OCI-LY7 (cell line): ENCODE results near the gene ANKLE1. TPM values are rescaled to one million over a fixed set of nuclear protein-coding genes. Genes with fewer than 3 reads are reported as not detected.

Source experiments
- BruUV-seq: library from RNA; stranded (reverse); fragments of 400-500 nt; replicated peaks from 2 replicates; lab custom pipeline; 2021; lab: Mats Ljungman, UMichigan
- CTCF ChIA-PET: fragments of 300-600 bp; sonication (Branson Sonifier 250); formaldehyde crosslinking; loops from one replicate; lab custom pipeline; 2022; ENCODE audit warnings: antibody characterized with exemption; ENCODE audit not compliant: unreplicated experiment; lab: Charles Lee
- POLR2A ChIA-PET: fragments of 300-600 bp; sonication (Branson Sonifier 250); formaldehyde crosslinking; loops from one replicate; lab custom pipeline; 2022; ENCODE audit warnings: antibody characterized with exemption; lab: Charles Lee
- DNase-seq: peaks from one replicate; pipeline ENCODE4 v3.0.0-alpha.2; 2015; ENCODE audit warnings: low spot score
- H2AFZ ChIP-seq: fragments of 200-600 bp; sonication (generic), shearing (Covaris generic); 2 replicates; pipeline ENCODE4 v1.6.1; 2014; ENCODE audit warnings: mild to moderate bottlenecking, antibody characterized with exemption, low read length, moderate library complexity
- H3K27ac ChIP-seq: fragments of 200-600 bp; sonication (generic); 2 replicates; pipeline ENCODE4 v1.5.1; 2014; ENCODE audit warnings: mixed run types, low read depth, mild to moderate bottlenecking, moderate library complexity, low read length, inconsistent platforms; ENCODE audit not compliant: poor library complexity, severe bottlenecking
- H3K36me3 ChIP-seq: fragments of 200-600 bp; sonication (generic); 2 replicates; pipeline ENCODE4 v1.6.1; 2014; ENCODE audit warnings: mild to moderate bottlenecking, antibody characterized with exemption, low read length, moderate library complexity, mixed read lengths; ENCODE audit not compliant: insufficient read depth
- H3K4me1 ChIP-seq: fragments of 200-600 bp; sonication (generic); 2 replicates; pipeline ENCODE4 v1.5.1; 2014; ENCODE audit warnings: mild to moderate bottlenecking, low read length; ENCODE audit not compliant: insufficient read depth, poor library complexity, severe bottlenecking
- H3K4me2 ChIP-seq: fragments of 200-600 bp; sonication (generic); 2 replicates; pipeline ENCODE4 v1.6.1; 2014; ENCODE audit warnings: mild to moderate bottlenecking, low read length
- H3K4me3 ChIP-seq: fragments of 200-600 bp; sonication (generic); 2 replicates; pipeline ENCODE4 v1.5.1; 2014; ENCODE audit warnings: mild to moderate bottlenecking, low read depth, low read length; ENCODE audit not compliant: poor library complexity, severe bottlenecking
- H3K79me2 ChIP-seq: fragments of 200-600 bp; sonication (generic); 2 replicates; pipeline ENCODE4 v1.6.1; 2016; ENCODE audit warnings: low read depth, mild to moderate bottlenecking, low read length, moderate library complexity, mixed read lengths; ENCODE audit not compliant: insufficient read depth
- H3K9me2 ChIP-seq: fragments of 200-600 bp; sonication (generic); 2 replicates; pipeline ENCODE4 v1.6.1; 2016; ENCODE audit warnings: mild to moderate bottlenecking, low read length, mixed read lengths; ENCODE audit not compliant: insufficient read depth
- H3K9me3 ChIP-seq: fragments of 200-600 bp; sonication (generic); 2 replicates; pipeline ENCODE4 v1.6.1; 2014; ENCODE audit warnings: mild to moderate bottlenecking, mixed run types, low read length, mixed read lengths
- H4K20me1 ChIP-seq: fragments of 200-600 bp; sonication (generic); 2 replicates; pipeline ENCODE4 v1.6.1; 2014; ENCODE audit warnings: mild to moderate bottlenecking, antibody characterized with exemption, low read length, moderate library complexity, mixed read lengths; ENCODE audit not compliant: insufficient read depth
- CTCF ChIP-seq: fragments of 200-600 bp; sonication (generic); conservative IDR thresholded peaks from 2 replicates; pipeline ENCODE4 v1.5.1; 2014; ENCODE audit warnings: mild to moderate bottlenecking, antibody characterized with exemption, low read length, moderate library complexity, mixed read lengths
- EZH2phosphoT487 ChIP-seq: fragments of 200-600 bp; sonication (generic); IDR thresholded peaks from 2 replicates; pipeline ENCODE4 v1.6.1; 2018; ENCODE audit warnings: low read depth, borderline replicate concordance, mild to moderate bottlenecking, mixed run types, antibody characterized with exemption, low read length, moderate library complexity, mixed read lengths
- intact Hi-C: fragments of 100-400 bp; cut with micrococcal nuclease; formaldehyde crosslinking; loops from one replicate; pipeline ENCODE4 v1.10.0; 2022; ENCODE audit not compliant: unreplicated experiment
- total RNA-seq, 2 experiments: library from RNA; depleted of rRNA in 1 of 2; stranded (reverse); fragments of >200 nt in 1 of 2; shearing (Covaris generic) in 1 of 2; gene quantifications; 2 replicates each; pipeline ENCODE4 v1.2.3, GENCODE V29; 2014 to 2022

Gene ANKLE1
- total RNA-seq, 2 experiments from 2014 or later, result 45.1 to 59.4 TPM

- Histone ChIP-seq H3K9me3 (no peaks in the 10 kb centered on the region), H3K79me2 (peaks cover 16% of the 10 kb centered on the region), H2AFZ (peak overlapping the region; percentile 4; the same call in 1 of the 2 replicates), H3K9me2 (no peaks in the 10 kb centered on the region), H4K20me1 (0 out of 2 replicates have a peak, but pooled peaks cover under 1% of the 10 kb centered on the region), H3K4me3 (peak overlapping the region; percentile 19), H3K4me1 (peaks cover 43% of the 10 kb centered on the region), H3K36me3 (0 out of 2 replicates have a peak, but pooled peaks cover 5% of the 10 kb centered on the region), H3K4me2 (peak overlapping the region; percentile 54), H3K27ac (peak overlapping the region; percentile 90)
- ChIA-PET CTCF (interaction anchor here (0.6 to 1.2 kb wide), 6 partner anchors 11 to 1127 kb away, joined by 3 to 4 read pairs (median 3); partner anchors contain the start of gene USHBP1), POLR2A (interaction anchor here (0.8 to 1.1 kb wide), 3 partner anchors 28 to 100 kb away, joined by 4 to 8 read pairs (median 6); partner anchors contain the start of gene BST2)
- intact Hi-C loops, result loop anchor here (1.0 to 5.0 kb wide), 2 partner anchors 13 to 447 kb away; partner anchors contain the start of gene FCHO1
- TF ChIP-seq CTCF, result no peak
- no peak for DNase-seq
- no TSS peak for BruUV-seq
Observed at GRCh38 chr19:17305216-17305516, 23.5 kb downstream of the ANKLE1 start.

- POLR2A ChIA-PET, result interaction anchor here (0.6 to 1.1 kb wide), 7 partner anchors 13 to 113 kb away, joined by 3 to 8 read pairs (median 5); partner anchors contain the start of gene BST2
- H3K79me2 ChIP-seq, result peaks cover 21% of the 10 kb centered on the region
- H2AFZ ChIP-seq, result peak within 1 kb of the TSS; percentile 50
- peak; percentile 100 for DNase-seq
- H3K9me2 ChIP-seq, result no peaks in the 10 kb centered on the region
- H3K27ac ChIP-seq, result peak within 1 kb of the TSS; percentile 90
- peak within 1 kb of the TSS; percentile 76 for H3K4me2 ChIP-seq
- BruUV-seq, result no TSS peak
- no peaks in the 10 kb centered on the region for H3K9me3 ChIP-seq
- intact Hi-C loops, result loop anchor here (1.0 to 5.0 kb wide), 2 partner anchors 13 to 447 kb away; partner anchors contain the start of gene FCHO1
- H3K36me3 ChIP-seq, result 0 out of 2 replicates have a peak, but pooled peaks cover 5% of the 10 kb centered on the region
- peaks cover 49% of the 10 kb centered on the region for H3K4me1 ChIP-seq
- CTCF ChIA-PET, result interaction anchor here (0.6 to 1.2 kb wide), 6 partner anchors 12 to 1127 kb away, joined by 3 to 4 read pairs (median 3); partner anchors contain the start of gene USHBP1
- 0 out of 2 replicates have a peak, but pooled peaks cover 5% of the 10 kb centered on the region for H4K20me1 ChIP-seq
- no peak for TF ChIP-seq EZH2phosphoT487
- TF ChIP-seq CTCF, result peak; percentile 84
- peak within 1 kb of the TSS; percentile 89 for H3K4me3 ChIP-seq
Observed at GRCh38 chr19:17305517-17306284, 24.0 kb downstream of the ANKLE1 start, which contains the start of gene MRPL34. Gene MRPL34 (plus strand): TSS chr19:17305872. CDS start chr19:17305893, 21 bp downstream.
